GM23248 (cell line): ENCODE results near the gene PKP1.

Experiments used
- EZH2 ChIP-seq: fragments of 200-600 bp; sonication (generic); IDR thresholded peaks from 2 replicates; pipeline ENCODE4 v1.6.1; 2018; ENCODE audit warnings: antibody characterized with exemption, mild to moderate bottlenecking; ENCODE audit not compliant: insufficient read depth, poor library complexity, severe bottlenecking
- EZH2phosphoT487 ChIP-seq: fragments of 200-600 bp; sonication (generic); IDR thresholded peaks from 2 replicates; pipeline ENCODE4 v1.6.1; 2018; ENCODE audit warnings: antibody characterized with exemption, moderate library complexity, mild to moderate bottlenecking, low read depth; ENCODE audit not compliant: insufficient read depth

DNA sequence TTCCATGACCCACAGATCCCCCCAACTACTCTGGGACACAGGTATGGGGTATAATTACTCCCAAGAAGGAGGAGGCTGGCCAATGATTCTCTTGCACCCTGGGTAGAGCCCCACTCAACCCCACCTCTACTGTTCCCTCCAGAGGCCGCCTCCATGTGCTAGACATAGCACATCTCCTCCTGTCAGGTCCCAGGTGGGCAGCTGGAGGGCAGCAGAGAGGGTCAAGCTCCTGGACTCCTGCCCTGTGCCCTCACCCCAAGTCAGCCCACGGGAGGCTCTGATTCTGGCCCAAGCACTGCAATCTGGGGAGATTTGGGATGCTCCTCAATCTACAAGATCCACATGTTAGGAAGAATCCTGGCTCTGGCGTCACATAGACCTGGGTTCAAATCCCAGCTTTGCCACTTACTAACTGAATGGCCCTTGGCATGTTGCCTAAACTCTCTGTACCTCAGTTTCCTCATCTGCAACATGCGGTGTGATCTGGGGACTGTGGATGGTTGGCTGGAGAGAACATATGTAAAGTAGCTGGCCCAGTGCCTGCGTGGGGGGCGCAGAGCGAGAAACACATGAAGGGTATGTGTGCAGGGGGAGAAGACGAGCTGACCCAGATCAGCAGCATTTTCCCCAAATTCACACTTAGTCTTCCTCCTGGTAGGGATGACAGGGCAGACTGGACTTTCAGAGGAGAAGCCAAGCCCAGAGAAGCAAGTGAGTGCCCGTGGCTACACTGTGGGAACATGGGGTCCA lies 71.0 kb downstream of the PKP1 start:
- TF ChIP-seq EZH2 (no peak), EZH2phosphoT487 (no peak)
